ENCODE measurements around the gene OSBPL6. TPM values are rescaled to one million over a fixed set of nuclear protein-coding genes. Genes with fewer than 3 reads are reported as not detected.

OSBPL6 gene
- total RNA-seq, 1 experiment from 2014 or later: 11.6 TPM

GRCh38 chr2:178284613-178285286 is 90.4 kb downstream of the OSBPL6 start:
- DNase-seq (ENCODE audit: low read depth, low spot score): no peak
- peaks cover 0 to 6% of the 10 kb centered on the region in 2 experiments; a peak in 1 of 4 replicates for H3K4me1 ChIP-seq (ENCODE audit: control insufficient read depth in 1 of 2, insufficient read depth in 2 of 2, low read length in 2 of 2)
- H3K9me2 ChIP-seq (ENCODE audit: insufficient read depth): no peaks in the 10 kb centered on the region
- no peak for ATAC-seq
- no peaks in the 10 kb centered on the region for H3K27me3 ChIP-seq (ENCODE audit: insufficient read depth, low read length)
- no peak overlapping the region for H3K4me2 ChIP-seq (ENCODE audit: low read length)
- intact Hi-C loops (cut with micrococcal nuclease): no loop called here
- no peaks in the 10 kb centered on the region for H4K20me1 ChIP-seq (ENCODE audit: insufficient read depth)
- no peaks in the 10 kb centered on the region for H3K9me3 ChIP-seq (ENCODE audit: control insufficient read depth in 1 of 2, insufficient read depth in 1 of 2, low read depth in 1 of 2, low read length in 2 of 2)
- POLR2A ChIA-PET: no interaction called here
- CTCF ChIA-PET: interaction anchor here (1.5 kb wide), 1 partner anchor 173 kb away, joined by 3 read pairs; the partner anchor contains the start of gene RBM45
- TF ChIP-seq RAD21 (IDR thresholded peaks at IDR 0.05; ENCODE audit: low read depth) (no peak), EZH2phosphoT487 (IDR thresholded peaks at IDR 0.05; ENCODE audit: borderline replicate concordance) (no peak), ZNF274 (IDR thresholded peaks at IDR 0.05; ENCODE audit: low read depth, low read length) (no peak), ELF1 (IDR thresholded peaks at IDR 0.05; ENCODE audit: borderline replicate concordance, low read depth) (no peak), CBX3 (IDR thresholded peaks at IDR 0.05; ENCODE audit: low read depth) (no peak), REST (IDR thresholded peaks at IDR 0.05; ENCODE audit: low read depth) (no peak), SIN3A (IDR thresholded peaks at IDR 0.05; ENCODE audit: low read depth) (no peak), FOSL1 (IDR thresholded peaks at IDR 0.05; ENCODE audit: low read depth) (no peak), SRF (IDR thresholded peaks at IDR 0.05; ENCODE audit: low read depth) (no peak), EZH2 (IDR thresholded peaks at IDR 0.05) (no peak), JUND (IDR thresholded peaks at IDR 0.05) (no peak), POLR2AphosphoS5 (IDR thresholded peaks at IDR 0.05; ENCODE audit: low read depth, low read length) (no peak), ZBTB33 (IDR thresholded peaks at IDR 0.05; ENCODE audit: extremely low read depth, insufficient replicate concordance, low read length) (no peak), YY1 (IDR thresholded peaks at IDR 0.05; ENCODE audit: extremely low read depth, insufficient replicate concordance, low read depth, low read length) (no peak), CTCF (IDR thresholded peaks at IDR 0.05 in 2 of 3, conservative IDR thresholded peaks at IDR 0.05 in 1 of 3; ENCODE audit: borderline replicate concordance in 1 of 3, insufficient read depth in 1 of 3, low read depth in 2 of 3, low read length in 2 of 3) (no peak), TCF7L2 (IDR thresholded peaks at IDR 0.05; ENCODE audit: borderline replicate concordance, extremely low read depth, insufficient read depth, insufficient read length) (no peak), CEBPB (IDR thresholded peaks at IDR 0.05; ENCODE audit: low read depth) (no peak), MAX (IDR thresholded peaks at IDR 0.05) (no peak)
- no TSS peak for BruUV-seq (replicated peaks)
- no peak overlapping the region for H3K9ac ChIP-seq (ENCODE audit: low read length)
- no peaks in the 10 kb centered on the region for H3K79me2 ChIP-seq (ENCODE audit: insufficient read depth, low read length)
- no peak overlapping the region for H2AFZ ChIP-seq (ENCODE audit: low read depth, low read length, poor library complexity, severe bottlenecking)
- H3K36me3 ChIP-seq (ENCODE audit: control insufficient read depth in 1 of 2, insufficient read depth in 2 of 2, low read length in 2 of 2): no peaks in the 10 kb centered on the region
- RAD21 ChIA-PET (ENCODE audit: low non-redundant PET in 1 of 2, low total read pairs in 2 of 2, uncharacterized antibody in 2 of 2, unreplicated experiment in 2 of 2): no interaction called here
- H3K27ac ChIP-seq (ENCODE audit: low read depth, low read length): no peak overlapping the region
- no peak overlapping the region for H3K4me3 ChIP-seq (replicated peaks in 1 of 2; ENCODE audit: low read depth in 1 of 2, low read length in 2 of 2)

All from HCT116 (cell line).